A673 (cell line): ENCODE data around the gene EIF2AK3. TPM values are rescaled to one million over a fixed set of nuclear protein-coding genes. Genes with fewer than 3 reads are reported as not detected.

Experiments
- BruUV-seq: library from RNA; stranded (reverse); fragments of 400-500 nt; replicated peaks from 2 replicates; lab custom pipeline; 2021; lab: Mats Ljungman, UMichigan
- CTCF ChIA-PET: fragments of 300-600 bp; sonication (Branson Sonifier 250); formaldehyde crosslinking; loops from one replicate; lab custom pipeline; 2022; ENCODE audit warnings: antibody characterized with exemption; lab: Charles Lee
- POLR2A ChIA-PET: fragments of 300-600 bp; sonication (Branson Sonifier 250); formaldehyde crosslinking; loops from one replicate; lab custom pipeline; 2022; ENCODE audit warnings: antibody characterized with exemption; ENCODE audit not compliant: low non-redundant PET; lab: Charles Lee
- DNase-seq: peaks from one replicate; pipeline ENCODE4 v3.0.0-alpha.2; 2015; ENCODE audit warnings: low spot score
- H3K27ac ChIP-seq: fragments of 200-600 bp; sonication (generic); 2 replicates; pipeline ENCODE4 v1.5.1; 2016; ENCODE audit warnings: mixed run types, low read depth, mild to moderate bottlenecking, mixed read lengths, antibody characterized with exemption, low read length; ENCODE audit not compliant: poor library complexity, severe bottlenecking
- H3K27me3 ChIP-seq: fragments of 200-600 bp; sonication (generic); replicated peaks from 2 replicates; pipeline ENCODE4 v1.6.1; 2017; ENCODE audit warnings: mixed run types, low read depth, mild to moderate bottlenecking, mixed read lengths, antibody characterized with exemption, low read length; ENCODE audit not compliant: insufficient read depth, poor library complexity
- H3K36me3 ChIP-seq: fragments of 200-600 bp; sonication (generic); 2 replicates; pipeline ENCODE4 v1.6.1; 2016; ENCODE audit warnings: mixed run types, mild to moderate bottlenecking, mixed read lengths, antibody characterized with exemption, low read length; ENCODE audit not compliant: insufficient read depth, poor library complexity, severe bottlenecking
- H3K4me1 ChIP-seq: fragments of 200-600 bp; sonication (generic); 2 replicates; pipeline ENCODE4 v1.6.1; 2017; ENCODE audit warnings: mixed run types, mild to moderate bottlenecking, mixed read lengths, antibody characterized with exemption, low read length; ENCODE audit not compliant: insufficient read depth, poor library complexity, severe bottlenecking
- H3K4me3 ChIP-seq: fragments of 200-600 bp; sonication (generic); 2 replicates; pipeline ENCODE4 v1.5.1; 2016; ENCODE audit warnings: low read depth, mixed run types, mild to moderate bottlenecking, mixed read lengths, low read length; ENCODE audit not compliant: poor library complexity, severe bottlenecking
- H3K9me3 ChIP-seq: fragments of 200-600 bp; sonication (generic); 2 replicates; pipeline ENCODE4 v1.6.1; 2016; ENCODE audit warnings: mixed run types, low read depth, mild to moderate bottlenecking, mixed read lengths, antibody characterized with exemption, low read length; ENCODE audit not compliant: poor library complexity, severe bottlenecking
- EZH2 ChIP-seq: fragments of 200-600 bp; sonication (generic); IDR thresholded peaks from 2 replicates; pipeline ENCODE4 v1.6.1; 2017; ENCODE audit warnings: borderline replicate concordance, low read depth, mild to moderate bottlenecking, mixed read lengths, antibody characterized with exemption, low read length; ENCODE audit not compliant: poor library complexity, severe bottlenecking
- intact Hi-C: fragments of 100-400 bp; cut with micrococcal nuclease; formaldehyde crosslinking; loops from one replicate; pipeline ENCODE4 v1.10.0; 2022; ENCODE audit not compliant: unreplicated experiment
- total RNA-seq: library from RNA; stranded (reverse); gene quantifications from 2 replicates; pipeline ENCODE4 v1.2.3, GENCODE V29; 2021
- TF ChIP-seq, protein P1 (sequence below): fragments of 300-800, 200-600 bp; sonication (generic); conservative IDR thresholded peaks from 2 replicates; pipeline ENCODE4 v1.5.1; 2017; ENCODE audit warnings: low read depth, mild to moderate bottlenecking, antibody characterized with exemption, low read length, moderate library complexity, mixed read lengths

The EIF2AK3 gene
- total RNA-seq, 1 experiment from 2014 or later = 5.1 TPM

DNA sequence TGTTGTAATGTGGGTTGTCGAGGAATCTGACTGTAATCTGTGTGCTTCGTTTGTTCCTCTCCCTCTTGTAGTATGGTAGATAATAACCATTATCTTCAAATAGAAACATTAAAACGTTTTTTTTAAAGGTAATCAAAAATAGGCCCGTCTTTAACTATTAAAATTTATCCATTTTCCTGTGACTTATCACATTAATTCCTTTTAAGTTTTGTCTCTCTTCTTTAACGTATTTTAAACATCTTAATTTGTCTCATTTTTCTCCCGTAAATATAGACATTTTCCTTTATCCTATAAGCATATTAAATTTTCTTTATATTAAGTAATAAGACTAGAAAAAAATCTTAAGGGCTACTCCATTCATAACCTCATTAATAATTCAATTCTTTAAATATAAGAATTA, 41.3 kb downstream of the EIF2AK3 start:
- no peaks in the 10 kb centered on the region for H3K27me3 ChIP-seq
- no peak overlapping the region for H3K4me3 ChIP-seq
- no peak overlapping the region for H3K27ac ChIP-seq
- ChIA-PET POLR2A (no interaction called here), CTCF (interaction anchor here (0.6 kb wide), 1 partner anchor 85 kb away, joined by 5 read pairs; no protein-coding TSS in a partner anchor)
- intact Hi-C loops = no loop called here
- no peaks in the 10 kb centered on the region for H3K9me3 ChIP-seq
- DNase-seq = no peak
- H3K4me1 ChIP-seq = no peaks in the 10 kb centered on the region
- peaks cover 10% of the 10 kb centered on the region for H3K36me3 ChIP-seq
- no peak for TF ChIP-seq EZH2
- TF ChIP-seq, protein P1, sequence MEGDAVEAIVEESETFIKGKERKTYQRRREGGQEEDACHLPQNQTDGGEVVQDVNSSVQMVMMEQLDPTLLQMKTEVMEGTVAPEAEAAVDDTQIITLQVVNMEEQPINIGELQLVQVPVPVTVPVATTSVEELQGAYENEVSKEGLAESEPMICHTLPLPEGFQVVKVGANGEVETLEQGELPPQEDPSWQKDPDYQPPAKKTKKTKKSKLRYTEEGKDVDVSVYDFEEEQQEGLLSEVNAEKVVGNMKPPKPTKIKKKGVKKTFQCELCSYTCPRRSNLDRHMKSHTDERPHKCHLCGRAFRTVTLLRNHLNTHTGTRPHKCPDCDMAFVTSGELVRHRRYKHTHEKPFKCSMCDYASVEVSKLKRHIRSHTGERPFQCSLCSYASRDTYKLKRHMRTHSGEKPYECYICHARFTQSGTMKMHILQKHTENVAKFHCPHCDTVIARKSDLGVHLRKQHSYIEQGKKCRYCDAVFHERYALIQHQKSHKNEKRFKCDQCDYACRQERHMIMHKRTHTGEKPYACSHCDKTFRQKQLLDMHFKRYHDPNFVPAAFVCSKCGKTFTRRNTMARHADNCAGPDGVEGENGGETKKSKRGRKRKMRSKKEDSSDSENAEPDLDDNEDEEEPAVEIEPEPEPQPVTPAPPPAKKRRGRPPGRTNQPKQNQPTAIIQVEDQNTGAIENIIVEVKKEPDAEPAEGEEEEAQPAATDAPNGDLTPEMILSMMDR = no peak
- no TSS peak for BruUV-seq

DNA sequence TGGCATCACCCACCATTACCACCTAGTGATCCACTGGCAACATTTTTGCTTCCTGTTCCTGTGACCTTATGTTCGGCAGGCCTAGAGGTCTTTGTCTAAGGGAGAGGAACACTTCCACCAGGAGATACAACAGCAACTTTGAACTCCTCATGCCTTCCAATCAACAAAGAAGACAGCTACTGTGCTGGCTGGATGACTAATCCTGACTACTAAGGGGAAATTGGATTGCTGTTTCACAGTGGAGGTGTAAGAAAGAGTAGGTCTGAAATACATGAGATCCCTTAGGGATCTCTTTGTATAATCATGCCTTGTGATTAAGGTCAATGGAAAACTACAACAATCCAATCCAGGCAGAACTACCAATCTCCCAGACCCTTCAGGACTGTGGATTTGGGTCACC, 45.2 kb downstream of the EIF2AK3 start:
- POLR2A ChIA-PET = no interaction called here
- BruUV-seq = no TSS peak
- CTCF ChIA-PET = no interaction called here

DNA sequence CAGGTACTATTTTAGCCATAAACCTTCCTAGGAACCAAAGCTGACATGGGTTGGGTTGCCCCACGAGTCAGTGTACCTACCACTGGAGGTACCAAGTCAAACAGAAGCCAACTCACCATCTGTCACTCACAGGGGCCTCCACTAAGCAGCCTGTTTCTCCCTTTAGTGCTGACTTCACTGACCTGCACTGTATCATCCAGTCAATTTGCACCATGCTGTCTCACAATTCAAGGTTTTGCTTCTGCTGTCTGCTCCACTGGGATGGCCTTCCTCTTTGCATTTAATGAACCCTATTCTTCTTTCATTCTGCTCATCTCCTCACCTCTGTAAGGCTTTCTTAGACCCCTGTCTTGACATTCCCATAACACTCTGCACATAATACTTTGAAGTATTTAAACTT, 47.2 kb downstream of the EIF2AK3 start:
- POLR2A ChIA-PET = no interaction called here
- no peaks in the 10 kb centered on the region for H3K9me3 ChIP-seq
- no peaks in the 10 kb centered on the region for H3K27me3 ChIP-seq
- CTCF ChIA-PET = no interaction called here
- no peak overlapping the region for H3K27ac ChIP-seq
- BruUV-seq = no TSS peak
- intact Hi-C loops = no loop called here
- H3K36me3 ChIP-seq = peaks cover 8% of the 10 kb centered on the region
- DNase-seq = no peak
- no peaks in the 10 kb centered on the region for H3K4me1 ChIP-seq
- no peak overlapping the region for H3K4me3 ChIP-seq
- TF ChIP-seq, protein P1 = no peak
- no peak for TF ChIP-seq EZH2

More for the DNA sequence above, 45.2 kb downstream of the EIF2AK3 start:
- Histone ChIP-seq H3K27ac (no peak overlapping the region), H3K4me3 (no peak overlapping the region), H3K9me3 (no peaks in the 10 kb centered on the region), H3K27me3 (no peaks in the 10 kb centered on the region), H3K36me3 (no peaks in the 10 kb centered on the region), H3K4me1 (no peaks in the 10 kb centered on the region)
- no peak for DNase-seq
- intact Hi-C loops = no loop called here
- TF ChIP-seq, protein P1 = no peak
